ENCODE results near the gene SIK1.

The SIK1 gene

GRCh38 chr21:43375837-43376477, 51.0 kb downstream of the SIK1 start:
- no peaks in the 10 kb centered on the region for H3K4me1 ChIP-seq (ENCODE audit: control insufficient read depth, insufficient read depth, low read length)
- H3K4me3 ChIP-seq (ENCODE audit: low read depth, low read length), result no peak overlapping the region
- H3K9me3 ChIP-seq (ENCODE audit: control insufficient read depth, insufficient read depth, low read depth, low read length), result no peaks in the 10 kb centered on the region
- no peaks in the 10 kb centered on the region for H3K36me3 ChIP-seq (ENCODE audit: control insufficient read depth in 2 of 2, insufficient read depth in 1 of 2, low read length in 2 of 2)
- CTCF ChIA-PET, result no interaction called here
- POLR2A ChIA-PET, result no interaction called here
- TF ChIP-seq, protein P1, sequence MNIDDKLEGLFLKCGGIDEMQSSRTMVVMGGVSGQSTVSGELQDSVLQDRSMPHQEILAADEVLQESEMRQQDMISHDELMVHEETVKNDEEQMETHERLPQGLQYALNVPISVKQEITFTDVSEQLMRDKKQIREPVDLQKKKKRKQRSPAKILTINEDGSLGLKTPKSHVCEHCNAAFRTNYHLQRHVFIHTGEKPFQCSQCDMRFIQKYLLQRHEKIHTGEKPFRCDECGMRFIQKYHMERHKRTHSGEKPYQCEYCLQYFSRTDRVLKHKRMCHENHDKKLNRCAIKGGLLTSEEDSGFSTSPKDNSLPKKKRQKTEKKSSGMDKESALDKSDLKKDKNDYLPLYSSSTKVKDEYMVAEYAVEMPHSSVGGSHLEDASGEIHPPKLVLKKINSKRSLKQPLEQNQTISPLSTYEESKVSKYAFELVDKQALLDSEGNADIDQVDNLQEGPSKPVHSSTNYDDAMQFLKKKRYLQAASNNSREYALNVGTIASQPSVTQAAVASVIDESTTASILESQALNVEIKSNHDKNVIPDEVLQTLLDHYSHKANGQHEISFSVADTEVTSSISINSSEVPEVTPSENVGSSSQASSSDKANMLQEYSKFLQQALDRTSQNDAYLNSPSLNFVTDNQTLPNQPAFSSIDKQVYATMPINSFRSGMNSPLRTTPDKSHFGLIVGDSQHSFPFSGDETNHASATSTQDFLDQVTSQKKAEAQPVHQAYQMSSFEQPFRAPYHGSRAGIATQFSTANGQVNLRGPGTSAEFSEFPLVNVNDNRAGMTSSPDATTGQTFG (tag by site-specific recombination; IDR thresholded peaks at IDR 0.05; ENCODE audit: borderline replicate concordance), result no peak
- no peak for TF ChIP-seq ZNF639 (tag by site-specific recombination; IDR thresholded peaks at IDR 0.05)
- TF ChIP-seq, protein P2, sequence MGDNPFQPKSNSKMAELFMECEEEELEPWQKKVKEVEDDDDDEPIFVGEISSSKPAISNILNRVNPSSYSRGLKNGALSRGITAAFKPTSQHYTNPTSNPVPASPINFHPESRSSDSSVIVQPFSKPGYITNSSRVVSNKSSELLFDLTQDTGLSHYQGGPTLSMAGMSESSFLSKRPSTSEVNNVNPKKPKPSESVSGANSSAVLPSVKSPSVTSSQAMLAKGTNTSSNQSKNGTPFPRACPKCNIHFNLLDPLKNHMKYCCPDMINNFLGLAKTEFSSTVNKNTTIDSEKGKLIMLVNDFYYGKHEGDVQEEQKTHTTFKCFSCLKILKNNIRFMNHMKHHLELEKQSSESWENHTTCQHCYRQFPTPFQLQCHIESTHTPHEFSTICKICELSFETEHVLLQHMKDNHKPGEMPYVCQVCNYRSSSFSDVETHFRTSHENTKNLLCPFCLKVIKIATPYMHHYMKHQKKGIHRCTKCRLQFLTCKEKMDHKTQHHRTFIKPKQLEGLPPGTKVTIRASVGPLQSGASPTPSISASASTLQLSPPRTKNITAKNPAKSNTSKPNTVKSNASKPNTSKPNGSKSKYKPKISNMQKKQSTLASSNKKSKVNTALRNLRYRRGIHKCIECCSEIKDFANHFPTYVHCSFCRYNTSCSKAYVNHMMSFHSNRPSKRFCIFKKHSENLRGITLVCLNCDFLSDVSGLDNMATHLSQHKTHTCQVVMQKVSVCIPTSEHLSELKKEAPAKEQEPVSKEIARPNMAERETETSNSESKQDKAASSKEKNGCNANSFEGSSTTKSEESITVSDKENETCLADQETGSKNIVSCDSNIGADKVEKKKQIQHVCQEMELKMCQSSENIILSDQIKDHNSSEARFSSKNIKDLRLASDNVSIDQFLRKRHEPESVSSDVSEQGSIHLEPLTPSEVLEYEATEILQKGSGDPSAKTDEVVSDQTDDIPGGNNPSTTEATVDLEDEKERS (tag by site-specific recombination; IDR thresholded peaks at IDR 0.05), result no peak
- no peak for TF ChIP-seq HOXC10 (CRISPR knock-in tag; IDR thresholded peaks at IDR 0.05)
- no peak for TF ChIP-seq MZF1 (tag by site-specific recombination; IDR thresholded peaks at IDR 0.05; ENCODE audit: borderline replicate concordance)
- TF ChIP-seq ZNF777 (tag by site-specific recombination; IDR thresholded peaks at IDR 0.05; ENCODE audit: borderline replicate concordance), result no peak
- no peak for TF ChIP-seq REPIN1 (tag by site-specific recombination; IDR thresholded peaks at IDR 0.05; ENCODE audit: low read depth)
- no peak for TF ChIP-seq KLF1 (tag by site-specific recombination; IDR thresholded peaks at IDR 0.05)
- TF ChIP-seq ZNF514 (tag by site-specific recombination; IDR thresholded peaks at IDR 0.05), result no peak
- TF ChIP-seq ZNF132 (tag by site-specific recombination; IDR thresholded peaks at IDR 0.05; ENCODE audit: borderline replicate concordance), result no peak
- no peak for TF ChIP-seq PRDM6 (tag by site-specific recombination; IDR thresholded peaks at IDR 0.05)
- no peak for TF ChIP-seq ZNF558 (tag by site-specific recombination; IDR thresholded peaks at IDR 0.05)
- TF ChIP-seq IKZF3 (tag by site-specific recombination; IDR thresholded peaks at IDR 0.05), result no peak
- TF ChIP-seq, protein P3, sequence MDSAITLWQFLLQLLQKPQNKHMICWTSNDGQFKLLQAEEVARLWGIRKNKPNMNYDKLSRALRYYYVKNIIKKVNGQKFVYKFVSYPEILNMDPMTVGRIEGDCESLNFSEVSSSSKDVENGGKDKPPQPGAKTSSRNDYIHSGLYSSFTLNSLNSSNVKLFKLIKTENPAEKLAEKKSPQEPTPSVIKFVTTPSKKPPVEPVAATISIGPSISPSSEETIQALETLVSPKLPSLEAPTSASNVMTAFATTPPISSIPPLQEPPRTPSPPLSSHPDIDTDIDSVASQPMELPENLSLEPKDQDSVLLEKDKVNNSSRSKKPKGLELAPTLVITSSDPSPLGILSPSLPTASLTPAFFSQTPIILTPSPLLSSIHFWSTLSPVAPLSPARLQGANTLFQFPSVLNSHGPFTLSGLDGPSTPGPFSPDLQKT (IDR thresholded peaks at IDR 0.05; ENCODE audit: borderline replicate concordance, low read depth, low read length), result no peak
- no peak overlapping the region for H3K27ac ChIP-seq (ENCODE audit: extremely low read depth, low read depth, low read length)

All from HEK293 (cell line).